ENCODE results near the gene ATP11C. TPM values are rescaled to one million over a fixed set of nuclear protein-coding genes. Genes with fewer than 3 reads are reported as not detected.

ATP11C gene
- total and polyA plus RNA-seq, 12 donors = 3.3 to 29.9 (median 17.0) TPM

DNA sequence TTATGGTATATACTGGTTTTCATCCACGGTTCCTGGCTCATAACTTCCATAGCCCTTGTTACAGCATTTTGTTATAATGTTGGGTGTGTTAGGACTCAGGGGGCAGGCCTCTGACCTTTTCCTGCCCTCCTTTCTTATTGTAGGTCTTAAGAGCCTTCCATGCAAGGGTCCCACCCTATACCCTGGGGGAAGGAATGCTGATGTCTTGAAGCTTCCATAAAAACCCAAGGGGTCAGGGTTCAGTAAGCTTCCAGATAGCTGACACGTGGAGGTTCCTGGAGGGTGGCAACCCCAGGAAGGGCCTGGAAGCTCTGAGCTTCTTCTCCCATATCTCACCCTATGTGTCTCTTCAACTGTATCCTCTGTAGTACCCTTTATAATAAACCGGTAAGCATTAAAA, 29.6 kb downstream of the ATP11C start:
- Histone ChIP-seq H3K4me3 (no peak overlapping the region), H3K36me3 (replicated peaks in 1 of 2) (no peaks in the 10 kb centered on the region), H3K27ac (no peak overlapping the region), H3K9me3 (replicated peaks in 1 of 3) (no peaks in the 10 kb centered on the region), H3K4me1 (replicated peaks in 1 of 2) (no peaks in the 10 kb centered on the region), H3K27me3 (no peaks in the 10 kb centered on the region)
- no peak for TF ChIP-seq POLR2A (IDR thresholded peaks at IDR 0.05)
- TF ChIP-seq, protein P1, sequence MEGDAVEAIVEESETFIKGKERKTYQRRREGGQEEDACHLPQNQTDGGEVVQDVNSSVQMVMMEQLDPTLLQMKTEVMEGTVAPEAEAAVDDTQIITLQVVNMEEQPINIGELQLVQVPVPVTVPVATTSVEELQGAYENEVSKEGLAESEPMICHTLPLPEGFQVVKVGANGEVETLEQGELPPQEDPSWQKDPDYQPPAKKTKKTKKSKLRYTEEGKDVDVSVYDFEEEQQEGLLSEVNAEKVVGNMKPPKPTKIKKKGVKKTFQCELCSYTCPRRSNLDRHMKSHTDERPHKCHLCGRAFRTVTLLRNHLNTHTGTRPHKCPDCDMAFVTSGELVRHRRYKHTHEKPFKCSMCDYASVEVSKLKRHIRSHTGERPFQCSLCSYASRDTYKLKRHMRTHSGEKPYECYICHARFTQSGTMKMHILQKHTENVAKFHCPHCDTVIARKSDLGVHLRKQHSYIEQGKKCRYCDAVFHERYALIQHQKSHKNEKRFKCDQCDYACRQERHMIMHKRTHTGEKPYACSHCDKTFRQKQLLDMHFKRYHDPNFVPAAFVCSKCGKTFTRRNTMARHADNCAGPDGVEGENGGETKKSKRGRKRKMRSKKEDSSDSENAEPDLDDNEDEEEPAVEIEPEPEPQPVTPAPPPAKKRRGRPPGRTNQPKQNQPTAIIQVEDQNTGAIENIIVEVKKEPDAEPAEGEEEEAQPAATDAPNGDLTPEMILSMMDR (IDR thresholded peaks at IDR 0.05) = no peak
- intact Hi-C loops (cut with DNase I) = no loop called here
- DNase-seq = no peak
- WGBS, 4 donors = 74 to 91% (median 87%) methylated on average over 3 of the region's 3 CpGs

DNA sequence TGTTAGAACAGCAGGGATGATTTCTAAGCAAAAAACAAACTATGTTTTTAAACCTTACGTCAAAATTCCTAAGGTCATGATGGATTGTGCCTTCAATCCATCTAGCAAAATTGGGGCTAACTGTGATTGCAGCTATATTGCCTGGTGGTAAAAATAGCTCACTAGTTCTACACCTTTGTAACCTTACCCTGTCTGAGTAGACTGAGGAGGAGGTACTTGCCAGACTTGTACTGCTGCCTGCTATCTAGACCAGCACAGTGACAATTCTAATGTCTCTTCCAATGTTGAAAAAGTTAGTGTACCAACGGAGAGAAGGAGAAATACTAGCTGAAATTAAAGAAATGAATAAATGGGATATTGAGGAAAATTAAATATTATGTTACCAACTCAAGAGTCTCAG, 30.3 kb downstream of the ATP11C start:
- no peaks in the 10 kb centered on the region for H3K36me3 ChIP-seq (replicated peaks in 1 of 2)
- TF ChIP-seq, protein P1 (IDR thresholded peaks at IDR 0.05) = no peak
- WGBS, 4 donors = 73 to 91% (median 84%) methylated on average over 2 of the region's 2 CpGs
- H3K27me3 ChIP-seq = no peaks in the 10 kb centered on the region
- H3K9me3 ChIP-seq (replicated peaks in 1 of 3) = no peaks in the 10 kb centered on the region
- no peak for DNase-seq
- intact Hi-C loops (cut with DNase I) = no loop called here
- H3K27ac ChIP-seq = no peak overlapping the region
- H3K4me3 ChIP-seq = no peak overlapping the region
- H3K4me1 ChIP-seq (replicated peaks in 1 of 2) = no peaks in the 10 kb centered on the region

DNA sequence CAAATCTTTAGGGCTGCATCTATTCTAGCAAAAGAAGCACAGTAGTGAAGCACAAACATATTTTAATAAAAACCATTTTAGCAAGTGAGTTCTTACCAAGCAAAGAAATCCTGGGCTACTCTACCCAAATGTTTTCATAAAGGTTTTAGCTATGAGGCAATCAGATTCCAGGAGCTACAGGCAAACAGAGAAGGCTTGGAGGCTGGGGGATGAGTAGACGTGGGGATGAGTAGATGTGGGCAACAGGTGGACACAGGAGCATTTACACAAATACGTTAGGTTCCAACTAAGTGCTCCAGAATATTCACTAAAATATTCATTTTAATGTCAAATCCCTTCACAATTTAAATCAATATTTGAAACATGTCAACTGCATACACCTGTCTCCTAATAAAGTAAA, 34.5 kb downstream of the ATP11C start:
- TF ChIP-seq POLR2A (IDR thresholded peaks at IDR 0.05) = no peak
- no peaks in the 10 kb centered on the region for H3K4me1 ChIP-seq (replicated peaks in 1 of 2)
- no peak overlapping the region for H3K4me3 ChIP-seq
- H3K27me3 ChIP-seq = no peaks in the 10 kb centered on the region
- H3K9me3 ChIP-seq (replicated peaks in 1 of 3) = no peaks in the 10 kb centered on the region
- DNase-seq = no peak
- intact Hi-C loops (cut with DNase I) = no loop called here
- H3K27ac ChIP-seq = no peak overlapping the region
- H3K36me3 ChIP-seq (replicated peaks in 1 of 2) = no peaks in the 10 kb centered on the region
- WGBS, 4 donors = 71 to 100% (median 85%) methylated on average over 2 of the region's 2 CpGs

DNA sequence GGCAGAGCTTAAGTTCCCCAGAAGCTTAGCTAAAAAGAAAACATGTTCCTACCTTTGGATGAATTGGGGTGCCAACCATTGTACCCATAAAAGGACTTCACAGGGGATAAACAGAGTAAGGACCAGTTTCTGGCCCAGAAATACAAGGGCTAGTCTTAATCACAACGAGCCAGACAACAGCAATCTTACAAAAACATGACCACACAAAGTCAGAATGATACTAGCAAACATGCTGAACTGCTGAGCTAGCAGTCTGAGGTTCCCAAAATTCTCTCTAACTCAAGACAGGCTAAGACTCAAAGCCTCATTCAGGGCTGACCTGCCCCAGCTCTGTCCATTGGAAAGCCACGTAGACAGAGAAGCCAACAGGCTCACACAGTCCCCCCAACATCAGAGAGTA, 40.3 kb downstream of the ATP11C start:
- DNase-seq = peak in 1 of 7 donors; percentile 2
- Histone ChIP-seq H3K36me3 (replicated peaks in 1 of 2) (no peaks in the 10 kb centered on the region), H3K9me3 (replicated peaks in 1 of 3) (no peaks in the 10 kb centered on the region), H3K4me1 (replicated peaks in 1 of 2) (no peaks in the 10 kb centered on the region), H3K27me3 (no peaks in the 10 kb centered on the region), H3K4me3 (no peak overlapping the region), H3K27ac (no peak overlapping the region)
- TF ChIP-seq, protein P1 (IDR thresholded peaks at IDR 0.05) = no peak
- no peak for TF ChIP-seq POLR2A (IDR thresholded peaks at IDR 0.05)
- intact Hi-C loops (cut with DNase I) = no loop called here
- WGBS, 4 donors = 50 to 80% (median 74%) methylated on average over 1 to 2 of the region's 2 CpGs

DNA sequence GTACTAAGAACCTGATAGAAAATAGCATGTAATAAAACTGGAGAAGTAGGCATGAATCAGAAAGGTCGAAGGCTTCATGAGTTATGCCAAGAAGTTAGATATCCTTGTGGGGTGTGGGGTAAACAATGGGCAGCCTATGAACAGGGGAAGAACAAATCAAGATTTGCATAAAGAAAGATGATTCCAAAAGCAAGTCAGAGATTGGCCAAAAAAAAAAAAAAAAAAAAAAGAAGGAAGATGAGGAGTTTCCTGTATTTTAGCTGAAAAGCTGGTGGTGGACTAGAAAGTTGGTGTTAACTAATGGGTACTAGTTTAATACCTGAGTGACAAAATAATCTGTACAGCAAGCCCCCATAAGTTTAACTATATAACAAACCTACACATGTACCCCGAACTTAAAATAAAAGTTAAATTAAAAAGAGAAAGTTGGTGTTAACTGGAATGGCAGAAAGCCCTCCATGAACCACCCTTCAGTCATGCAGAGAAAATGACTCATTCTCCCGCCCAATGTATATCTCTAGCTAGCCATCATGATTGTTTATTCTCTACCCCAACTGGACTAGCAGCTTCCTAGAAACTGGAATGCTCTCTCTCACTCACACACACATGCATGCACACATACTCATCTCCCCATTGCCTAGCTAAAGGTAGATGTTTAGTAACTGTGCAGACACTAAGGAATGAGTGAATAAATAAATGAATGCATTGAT, 41.7 kb downstream of the ATP11C start:
- intact Hi-C loops (cut with DNase I) = no loop called here
- Histone ChIP-seq H3K27me3 (no peaks in the 10 kb centered on the region), H3K27ac (no peak overlapping the region), H3K9me3 (replicated peaks in 1 of 3) (no peaks in the 10 kb centered on the region), H3K4me1 (replicated peaks in 1 of 2) (no peaks in the 10 kb centered on the region), H3K4me3 (no peak overlapping the region), H3K36me3 (replicated peaks in 1 of 2) (no peaks in the 10 kb centered on the region)
- DNase-seq = peak in 1 of 7 donors; percentile 1
- WGBS, 4 donors = 50 to 75% (median 73%) methylated on average over 3 of the region's 3 CpGs
- TF ChIP-seq, protein P1 (IDR thresholded peaks at IDR 0.05) = no peak
- TF ChIP-seq POLR2A (IDR thresholded peaks at IDR 0.05) = no peak

Data from adrenal gland (tissue), 12 donors.